Astrocyte (in vitro differentiated cells and primary cell): Measurements from ENCODE around the gene WNT9A.

ENCODE experiments used
- CTCF ChIP-seq: IDR thresholded peaks from 2 replicates; pipeline ENCODE4 v1.5.1; 2011; ENCODE audit warnings: low read depth, mild to moderate bottlenecking, inconsistent platforms, low read length, moderate library complexity; ENCODE audit not compliant: insufficient read depth
- EZH2 ChIP-seq: IDR thresholded peaks from 2 replicates; pipeline ENCODE4 v1.6.1; 2012; ENCODE audit warnings: mild to moderate bottlenecking, low read length, inconsistent platforms; ENCODE audit not compliant: insufficient read depth

GRCh38 chr1:227953022-227953412, 5.3 kb upstream of the WNT9A start:
- no peak for TF ChIP-seq EZH2
- TF ChIP-seq CTCF: no peak
